Chondrocyte (in vitro differentiated cells): ENCODE results near the gene AHRR. TPM values are rescaled to one million over a fixed set of nuclear protein-coding genes. Genes with fewer than 3 reads are reported as not detected.
A peak's percentile ranks its signal among the peaks of the same experiment; 100 is the strongest.

ENCODE experiments used
- DNase-seq: peaks from one replicate; pipeline ENCODE4 v3.0.0; 2021; ENCODE audit warnings: mixed read lengths, low spot score
- H3K27ac Mint-ChIP-seq: one replicate; pipeline ENCODE4 v1.8.0; 2021; ENCODE audit warnings: mild to moderate bottlenecking, moderate library complexity, mixed read lengths; ENCODE audit not compliant: unreplicated experiment
- H3K27me3 Mint-ChIP-seq: 2 replicates; pipeline ENCODE4 v1.8.0; 2021; ENCODE audit warnings: low read depth, mixed read lengths
- H3K36me3 Mint-ChIP-seq: 2 replicates; pipeline ENCODE4 v1.8.0; 2021; ENCODE audit warnings: low read depth, mixed read lengths
- H3K4me1 Mint-ChIP-seq: 2 replicates; pipeline ENCODE4 v1.8.0; 2021; ENCODE audit warnings: low read depth, mild to moderate bottlenecking, mixed read lengths
- H3K4me3 Mint-ChIP-seq: one replicate; pipeline ENCODE4 v1.8.0; 2021; ENCODE audit warnings: mild to moderate bottlenecking, moderate library complexity, mixed read lengths; ENCODE audit not compliant: unreplicated experiment
- H3K9me3 Mint-ChIP-seq: 2 replicates; pipeline ENCODE4 v1.8.0; 2021; ENCODE audit warnings: low read depth, mixed read lengths
- CTCF ChIP-seq: fragments of 200-600 bp; sonication (generic); IDR thresholded peaks from 2 replicates; pipeline ENCODE4 v1.5.0; 2021; ENCODE audit warnings: antibody characterized with exemption, mild to moderate bottlenecking, moderate library complexity
- total RNA-seq: library from RNA; stranded (reverse); gene quantifications from 3 replicates; pipeline ENCODE4 v1.2.1, GENCODE V29; 2021

Gene AHRR
- total RNA-seq, 1 donor from 2014 or later = 17.3 TPM

DNA sequence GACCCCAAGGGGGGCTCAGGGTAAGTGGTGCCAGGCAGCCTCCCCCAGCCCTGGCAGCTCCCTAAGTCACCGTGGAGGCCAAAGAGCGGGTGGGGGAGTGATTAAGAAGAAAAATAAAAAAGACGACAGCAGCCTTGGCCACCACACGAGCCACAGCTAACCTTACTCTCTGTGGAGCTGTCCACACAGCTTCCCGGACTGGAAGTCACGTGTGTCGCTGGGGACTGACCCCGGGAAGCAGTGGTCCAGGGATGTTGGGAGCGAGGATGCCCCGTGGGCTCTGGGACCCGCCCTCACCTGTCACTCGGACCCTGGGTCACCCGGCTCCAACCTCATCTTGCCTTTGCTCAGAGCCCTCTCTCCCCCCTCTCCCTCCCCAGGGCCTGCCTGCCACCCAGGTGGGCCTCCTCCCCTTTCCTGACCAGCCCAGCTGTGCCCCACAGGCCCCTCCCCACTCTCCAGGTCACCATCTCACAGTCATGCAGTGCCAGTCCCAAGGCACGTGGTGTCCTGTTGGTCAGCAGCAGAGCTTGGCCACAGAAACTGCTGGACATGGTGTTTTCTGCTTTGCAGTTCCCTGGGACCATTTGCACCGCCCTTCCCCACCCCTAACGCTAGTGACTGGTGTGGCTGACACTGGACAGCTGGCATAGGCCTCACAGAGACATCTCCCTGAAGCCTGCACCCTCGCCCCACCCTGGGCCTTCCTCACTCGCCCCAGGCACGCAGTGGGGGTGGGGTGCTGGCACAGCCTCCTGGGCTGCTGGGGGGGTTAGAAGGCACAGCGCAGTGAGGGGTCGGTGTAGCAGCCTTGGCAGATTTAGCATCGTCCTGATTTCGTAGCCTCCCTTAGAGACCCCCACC, 111.6 kb downstream of the AHRR start:
- Mint-ChIP-seq H3K4me3 (no peak overlapping the region), H3K4me1 (peaks cover 20% of the 10 kb centered on the region), H3K9me3 (no peaks in the 10 kb centered on the region), H3K27me3 (no peaks in the 10 kb centered on the region), H3K27ac (no peak overlapping the region), H3K36me3 (peaks cover 5% of the 10 kb centered on the region)
- no peak for TF ChIP-seq CTCF
- peak; percentile 76 for DNase-seq

DNA sequence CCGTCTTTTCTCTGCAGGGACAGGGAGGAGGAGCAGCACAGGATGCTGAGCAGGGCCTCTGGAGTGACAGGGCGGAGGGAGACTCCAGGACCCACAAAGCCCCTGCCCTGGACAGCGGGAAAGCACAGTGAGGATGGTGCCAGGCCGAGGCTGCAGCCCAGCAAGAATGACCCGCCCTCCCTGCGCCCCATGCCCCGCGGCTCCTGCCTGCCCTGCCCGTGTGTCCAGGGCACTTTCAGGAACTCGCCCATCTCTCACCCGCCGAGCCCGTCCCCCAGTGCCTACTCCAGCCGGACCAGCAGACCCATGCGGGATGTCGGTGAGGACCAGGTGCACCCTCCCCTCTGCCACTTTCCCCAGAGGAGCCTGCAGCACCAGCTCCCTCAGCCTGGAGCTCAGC, 112.3 kb downstream of the AHRR start:
- Mint-ChIP-seq H3K9me3 (no peaks in the 10 kb centered on the region), H3K4me3 (no peak overlapping the region), H3K36me3 (peaks cover 4% of the 10 kb centered on the region), H3K4me1 (peaks cover 19% of the 10 kb centered on the region), H3K27ac (no peak overlapping the region), H3K27me3 (no peaks in the 10 kb centered on the region)
- TF ChIP-seq CTCF = no peak
- peak; percentile 84 for DNase-seq

DNA sequence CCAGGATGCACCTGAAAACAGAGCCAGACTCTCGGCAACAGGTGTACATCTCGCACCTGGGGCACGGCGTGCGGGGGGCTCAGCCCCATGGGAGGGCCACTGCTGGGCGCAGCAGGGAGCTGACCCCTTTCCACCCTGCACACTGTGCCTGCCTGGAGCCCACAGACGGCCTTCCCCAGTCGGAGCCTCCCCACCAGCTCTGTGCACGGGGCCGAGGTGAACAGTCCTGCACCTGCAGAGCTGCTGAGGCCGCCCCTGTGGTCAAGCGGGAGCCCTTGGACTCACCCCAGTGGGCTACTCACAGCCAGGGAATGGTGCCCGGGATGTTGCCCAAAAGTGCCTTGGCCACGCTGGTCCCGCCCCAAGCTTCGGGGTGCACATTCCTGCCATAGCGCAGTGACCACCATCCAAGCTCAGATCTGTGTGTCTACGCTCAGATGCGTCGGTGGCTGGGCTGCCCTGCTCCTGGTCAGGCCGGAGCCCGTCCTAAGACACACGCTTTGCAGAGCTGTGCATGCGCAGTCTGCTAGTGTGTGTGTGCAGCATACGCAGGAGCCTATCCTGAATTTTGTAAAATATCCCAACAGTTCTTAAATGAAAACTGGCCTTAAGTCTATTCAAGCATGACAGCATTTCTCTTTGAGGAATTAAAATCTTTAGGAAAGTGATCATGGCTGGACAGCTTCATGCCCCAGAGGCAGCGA, 113.1 kb downstream of the AHRR start:
- Mint-ChIP-seq H3K4me1 (peaks cover 14% of the 10 kb centered on the region), H3K9me3 (no peaks in the 10 kb centered on the region), H3K36me3 (peaks cover 4% of the 10 kb centered on the region), H3K27me3 (no peaks in the 10 kb centered on the region), H3K27ac (no peak overlapping the region), H3K4me3 (no peak overlapping the region)
- DNase-seq = peak; percentile 90
- TF ChIP-seq CTCF = no peak

- DNase-seq = no peak
- H3K4me3 Mint-ChIP-seq = no peak overlapping the region
- H3K4me1 Mint-ChIP-seq = peaks cover 7% of the 10 kb centered on the region
- TF ChIP-seq CTCF = no peak
- H3K36me3 Mint-ChIP-seq = peaks cover 4% of the 10 kb centered on the region
- H3K27me3 Mint-ChIP-seq = no peaks in the 10 kb centered on the region
- H3K27ac Mint-ChIP-seq = no peak overlapping the region
- H3K9me3 Mint-ChIP-seq = no peaks in the 10 kb centered on the region
Measured at GRCh38 chr5:435156-435790, 113.8 kb downstream of the AHRR start.

DNA sequence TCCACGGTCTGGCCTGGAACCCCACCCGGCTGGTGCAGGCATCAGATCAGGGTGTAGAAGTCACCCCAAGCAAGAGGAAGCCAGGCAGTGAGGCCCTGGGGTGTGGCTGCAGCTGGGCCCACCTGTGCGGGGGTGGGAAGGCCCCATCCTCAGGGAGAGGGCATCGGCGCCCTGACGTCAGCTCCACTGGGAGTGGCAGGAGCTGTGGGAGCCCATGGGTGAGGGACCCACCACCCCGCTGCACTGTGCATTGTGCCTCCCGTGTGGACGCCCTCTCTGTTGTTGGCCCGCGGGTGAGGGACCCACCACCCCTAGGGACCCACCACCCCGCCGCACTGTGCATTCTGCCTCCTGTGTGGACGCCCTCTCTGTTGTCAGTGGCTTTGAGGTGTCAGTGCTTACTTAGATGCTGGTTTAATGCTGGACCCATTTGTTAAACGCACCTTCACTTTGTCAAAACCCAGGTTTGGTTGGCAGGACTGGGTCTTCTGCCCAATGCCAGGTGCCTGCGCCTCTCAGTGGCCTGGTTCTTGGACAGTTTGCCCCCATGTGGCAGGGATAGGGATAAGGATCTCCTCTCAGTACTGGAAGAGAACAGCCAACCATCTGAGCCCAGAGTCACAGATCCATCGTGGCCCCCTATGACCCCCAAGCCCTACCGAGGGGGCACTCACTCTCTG, 114.6 kb downstream of the AHRR start:
- peaks cover 6% of the 10 kb centered on the region for H3K4me1 Mint-ChIP-seq
- peaks cover 4% of the 10 kb centered on the region for H3K36me3 Mint-ChIP-seq
- no peak overlapping the region for H3K27ac Mint-ChIP-seq
- TF ChIP-seq CTCF = peak; percentile 76
- no peaks in the 10 kb centered on the region for H3K27me3 Mint-ChIP-seq
- H3K4me3 Mint-ChIP-seq = no peak overlapping the region
- DNase-seq = no peak
- no peaks in the 10 kb centered on the region for H3K9me3 Mint-ChIP-seq
